Thymus (tissue), 11 donors: ENCODE data around the gene CTDSPL. TPM values are rescaled to one million over a fixed set of nuclear protein-coding genes. Genes with fewer than 3 reads are reported as not detected.
A peak's percentile ranks its signal among the peaks of the same experiment; 100 is the strongest.

ENCODE experiments used
- DNase-seq, 9 donors: peaks; one replicate each; pipeline ENCODE4 v3.0.0-alpha.2; 2013; ENCODE audit warnings: low spot score in 9 of 9, low read depth in 6 of 9, missing footprints in 1 of 9
- H3K27ac ChIP-seq, 2 donors: one replicate each; pipeline ENCODE4 v1.5.1; 2013; ENCODE audit warnings: control low read depth in 1 of 2, low read depth in 1 of 2, low read length in 1 of 2, mild to moderate bottlenecking in 1 of 2, moderate library complexity in 1 of 2
- H3K27me3 ChIP-seq, 2 donors: one replicate each; pipeline ENCODE4 v1.5.1; 2013; ENCODE audit warnings: low read length in 1 of 2; ENCODE audit not compliant: control insufficient read depth in 2 of 2, insufficient read depth in 1 of 2
- H3K36me3 ChIP-seq, 2 donors: one replicate each; pipeline ENCODE4 v1.5.1; 2013; ENCODE audit warnings: low read length in 1 of 2, mild to moderate bottlenecking in 1 of 2, moderate library complexity in 1 of 2; ENCODE audit not compliant: control insufficient read depth in 2 of 2, insufficient read depth in 2 of 2
- H3K4me1 ChIP-seq, 2 donors: one replicate each; pipeline ENCODE4 v1.5.1; 2013; ENCODE audit warnings: low read length in 2 of 2; ENCODE audit not compliant: control insufficient read depth in 2 of 2, insufficient read depth in 2 of 2
- H3K4me3 ChIP-seq, 2 donors: one replicate each; pipeline ENCODE4 v1.5.1; 2013; ENCODE audit warnings: low read length in 2 of 2, control low read depth in 1 of 2, mild to moderate bottlenecking in 1 of 2
- H3K9me3 ChIP-seq, 2 donors: one replicate each; pipeline ENCODE4 v1.5.1; 2013; ENCODE audit warnings: low read length in 1 of 2, mild to moderate bottlenecking in 1 of 2; ENCODE audit not compliant: control insufficient read depth in 2 of 2, insufficient read depth in 1 of 2
- WGBS: extraction: QIAGEN DNeasy Blood & Tissue Kit; methylation state at CpG from one replicate; pipeline ENCODE4 v1.1.7; 2013; 5-methylcytosine and 5-hydroxymethylcytosine counted together
- polyA plus RNA-seq: library from polyadenylated mRNA; stranded (reverse); fragments of 200-250 nt; gene quantifications from one replicate; pipeline ENCODE4 v1.2.3, GENCODE V29; 2013
- total RNA-seq: library from RNA; stranded (reverse); fragments of 120-200 nt; gene quantifications from one replicate; pipeline ENCODE4 v1.2.4, GENCODE V29; 2013
- donor health status: healthy.

CTDSPL gene
- total and polyA plus RNA-seq, 2 donors, result 4.4 to 6.5 TPM

DNA sequence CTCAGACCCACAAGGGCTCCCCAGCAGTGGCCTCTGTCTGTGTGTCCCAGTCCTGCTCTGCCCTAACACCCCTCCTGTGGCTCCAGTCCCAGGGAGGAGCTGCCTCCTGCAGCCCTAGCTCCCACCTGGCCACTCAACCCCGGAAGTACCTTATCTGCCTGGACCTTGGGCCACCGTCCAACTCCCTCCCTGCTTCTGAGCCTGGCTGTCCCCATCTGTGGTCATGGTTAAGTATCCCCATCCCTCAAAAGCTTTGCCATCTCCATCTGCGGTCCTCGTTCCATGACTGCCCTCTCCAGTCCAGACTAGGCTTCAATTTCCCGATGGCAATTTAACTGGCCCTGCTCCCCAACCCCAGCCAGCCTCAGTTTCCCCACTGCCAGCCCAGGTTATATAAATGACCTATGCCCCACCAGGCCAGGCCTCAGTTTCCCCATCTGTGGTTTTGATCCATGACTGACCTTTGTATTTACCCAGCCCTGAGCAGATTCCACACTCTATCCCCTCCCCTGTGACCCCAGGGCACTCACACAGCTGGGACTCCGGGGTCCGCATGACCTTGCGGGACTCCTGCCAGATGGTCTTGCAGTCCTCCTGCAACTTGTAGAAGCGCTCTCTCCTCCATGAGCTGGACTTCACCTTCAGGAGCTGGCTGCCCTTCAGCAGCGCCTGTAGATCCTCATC, 158.1 kb downstream of the CTDSPL start:
- peaks cover 20 to 23% of the 10 kb centered on the region in 2 donors for H3K36me3 ChIP-seq

DNA sequence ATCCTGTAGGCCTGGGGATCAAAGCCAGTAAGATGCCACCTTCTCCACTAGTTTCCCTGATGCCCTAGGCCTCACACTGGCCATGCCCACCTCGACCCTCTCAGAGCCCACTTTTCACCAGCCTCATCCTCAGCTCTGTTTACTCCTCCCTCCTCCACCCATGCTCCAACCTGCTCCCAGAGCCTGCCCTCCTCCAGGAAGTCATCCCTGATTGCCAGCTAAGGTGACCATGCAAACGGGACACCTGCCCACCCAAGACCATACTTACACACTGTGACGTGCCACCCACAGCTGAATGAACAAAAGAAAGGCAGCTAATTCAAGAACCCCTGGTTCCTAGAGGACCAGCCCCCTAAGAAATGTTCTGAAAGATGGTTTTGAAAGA, 158.7 kb downstream of the CTDSPL start:
- no peaks in the 10 kb centered on the region for H3K27me3 ChIP-seq
- H3K27ac ChIP-seq, result no peak overlapping the region
- H3K36me3 ChIP-seq, result peaks cover 20 to 23% of the 10 kb centered on the region in 2 donors
- 90% methylated on average over 3 of the region's 3 CpGs for WGBS
- DNase-seq, result no peak
- H3K9me3 ChIP-seq, result peaks cover 4 to 12% of the 10 kb centered on the region in 2 donors
- H3K4me3 ChIP-seq, result no peak overlapping the region
- H3K4me1 ChIP-seq, result peaks cover 5 to 11% of the 10 kb centered on the region in 2 donors

More for the DNA sequence above, 158.1 kb downstream of the CTDSPL start:
- Histone ChIP-seq H3K9me3 (peaks cover 4 to 12% of the 10 kb centered on the region in 2 donors), H3K4me1 (peaks cover 4 to 9% of the 10 kb centered on the region in 2 donors), H3K4me3 (no peak overlapping the region), H3K27me3 (no peaks in the 10 kb centered on the region), H3K27ac (no peak overlapping the region)
- WGBS, result 96% methylated on average over 10 of the region's 10 CpGs
- no peak for DNase-seq

DNA sequence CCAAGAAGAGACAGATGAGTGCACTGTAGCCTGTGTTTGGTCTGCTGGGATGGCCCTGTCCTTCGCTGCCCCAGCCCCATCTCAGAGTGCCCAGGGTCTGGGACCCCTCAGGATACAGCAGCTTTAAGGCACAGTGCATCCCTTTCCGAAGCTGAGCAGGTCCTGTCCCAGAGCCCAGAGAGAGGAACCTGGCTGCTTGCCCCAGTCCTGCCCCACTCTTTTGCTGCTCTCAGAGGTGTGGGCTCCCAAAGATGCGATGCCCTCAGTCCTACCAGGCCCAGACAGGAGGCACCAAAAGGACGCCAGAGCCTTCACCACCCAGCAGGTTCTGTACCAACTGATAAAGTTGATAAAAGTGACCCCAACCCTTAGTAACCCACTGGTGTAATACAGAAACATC, 159.5 kb downstream of the CTDSPL start:
- Histone ChIP-seq H3K27ac (no peak overlapping the region), H3K4me1 (peaks cover 11 to 16% of the 10 kb centered on the region in 2 donors)
- DNase-seq, result no peak

DNA sequence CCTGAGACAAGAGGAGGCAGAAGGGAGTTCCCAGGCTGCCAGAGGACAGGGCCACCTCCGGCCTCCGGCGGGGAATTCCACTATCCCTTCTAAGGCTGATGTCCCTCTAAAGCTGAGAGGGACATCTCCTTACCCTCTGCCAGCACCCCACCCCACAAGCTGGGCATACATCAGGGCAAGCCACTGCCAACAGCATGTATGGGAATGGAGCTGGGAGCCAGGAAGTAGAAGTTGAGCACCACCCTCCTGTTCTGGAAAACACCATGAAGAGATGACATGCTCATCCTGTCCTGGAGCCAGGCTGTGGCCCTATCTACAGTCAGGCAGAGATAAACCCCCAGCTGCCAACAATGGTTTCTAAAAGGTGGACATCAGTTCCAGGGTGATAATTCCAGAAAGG, 160.6 kb downstream of the CTDSPL start:
- Histone ChIP-seq H3K27me3 (peaks cover 0 to 13% of the 10 kb centered on the region in 2 donors), H3K4me3 (no peak overlapping the region), H3K4me1 (peaks cover 11 to 16% of the 10 kb centered on the region in 2 donors), H3K9me3 (no peaks in the 10 kb centered on the region), H3K36me3 (peaks cover 6 to 8% of the 10 kb centered on the region in 2 donors), H3K27ac (no peak overlapping the region)
- 67% methylated on average over 3 of the region's 3 CpGs for WGBS
- no peak for DNase-seq

More for the DNA sequence above, 159.5 kb downstream of the CTDSPL start:
- Histone ChIP-seq H3K4me3 (no peak overlapping the region), H3K27me3 (peaks cover 0 to 2% of the 10 kb centered on the region in 2 donors), H3K36me3 (peaks cover 12 to 16% of the 10 kb centered on the region in 2 donors), H3K9me3 (peaks cover 3 to 7% of the 10 kb centered on the region in 2 donors)
- 88% methylated on average over 4 of the region's 4 CpGs for WGBS

DNA sequence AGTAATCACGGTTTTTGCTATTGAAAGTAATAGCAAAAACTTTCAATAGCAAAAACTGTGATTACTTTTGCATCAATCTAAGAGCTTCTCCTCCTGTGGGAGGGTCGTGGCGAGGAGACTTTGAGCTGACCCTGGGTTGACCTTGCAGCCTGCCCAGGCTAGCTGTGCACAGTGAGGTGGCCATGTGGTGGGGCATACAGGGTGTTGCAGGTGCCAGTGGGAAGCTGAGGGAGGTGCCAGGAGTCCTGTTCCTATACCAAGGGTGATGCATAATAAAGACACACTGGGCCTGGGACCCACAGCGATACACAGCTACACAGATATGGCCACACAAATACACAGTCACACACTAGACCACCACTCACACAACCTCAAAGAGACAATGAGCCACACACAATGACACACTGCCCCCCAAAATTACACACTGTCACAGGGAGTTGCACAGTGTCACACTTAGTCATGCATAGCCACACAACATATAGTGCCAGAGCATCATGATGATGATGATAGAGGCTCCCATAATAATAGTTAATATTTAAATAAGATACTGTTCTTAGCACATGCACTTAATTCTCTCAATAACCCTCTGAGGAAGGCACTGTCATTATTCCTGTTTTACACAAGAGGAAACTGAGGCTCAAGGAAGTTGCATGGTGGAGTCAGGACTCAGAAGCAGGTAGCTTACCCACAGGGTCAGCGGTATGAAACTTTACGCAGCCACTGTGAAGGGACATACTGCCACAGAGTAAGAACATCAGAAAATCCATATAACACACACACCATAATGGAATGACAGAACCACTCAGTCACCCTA, 161.4 kb downstream of the CTDSPL start:
- peaks cover 11 to 16% of the 10 kb centered on the region in 2 donors for H3K4me1 ChIP-seq
- 98% methylated on average over 6 of the region's 6 CpGs for WGBS
- H3K27ac ChIP-seq, result peak overlapping the region in 1 of 2 donors; percentile 91
- peaks cover 4 to 21% of the 10 kb centered on the region in 2 donors for H3K27me3 ChIP-seq
- DNase-seq, result no peak
- no peaks in the 10 kb centered on the region for H3K9me3 ChIP-seq
- peaks cover 0 to 3% of the 10 kb centered on the region in 2 donors for H3K36me3 ChIP-seq
- peak overlapping the region; percentile 66 to 72 for H3K4me3 ChIP-seq

DNA sequence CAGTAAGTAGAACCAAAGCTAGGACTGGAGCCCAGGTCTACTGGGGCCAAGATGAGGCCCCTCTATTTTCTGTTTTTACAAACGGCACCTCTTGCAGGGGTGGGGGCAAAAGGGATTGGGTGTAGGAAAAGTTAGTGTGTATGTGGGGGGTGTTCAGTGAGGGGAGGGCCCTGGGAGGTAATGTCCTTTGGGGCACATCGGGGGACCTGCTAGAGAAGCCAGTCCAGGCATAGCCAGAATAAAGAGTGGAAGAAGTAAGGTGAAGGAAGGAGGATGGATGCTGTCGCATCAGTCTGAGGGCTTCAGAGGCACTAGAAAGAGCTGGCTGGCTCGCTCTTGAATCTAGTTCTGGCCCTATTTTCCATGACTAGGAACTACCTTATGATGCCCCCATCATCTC, 165.2 kb downstream of the CTDSPL start:
- WGBS, result 73% methylated on average over 4 of the region's 4 CpGs
- Histone ChIP-seq H3K27me3 (peaks cover 31 to 58% of the 10 kb centered on the region in 2 donors), H3K4me1 (peaks cover 15 to 27% of the 10 kb centered on the region in 2 donors), H3K9me3 (peaks cover 0 to 9% of the 10 kb centered on the region in 2 donors), H3K27ac (no peak overlapping the region), H3K4me3 (no peak overlapping the region), H3K36me3 (no peaks in the 10 kb centered on the region)
- DNase-seq, result no peak

DNA sequence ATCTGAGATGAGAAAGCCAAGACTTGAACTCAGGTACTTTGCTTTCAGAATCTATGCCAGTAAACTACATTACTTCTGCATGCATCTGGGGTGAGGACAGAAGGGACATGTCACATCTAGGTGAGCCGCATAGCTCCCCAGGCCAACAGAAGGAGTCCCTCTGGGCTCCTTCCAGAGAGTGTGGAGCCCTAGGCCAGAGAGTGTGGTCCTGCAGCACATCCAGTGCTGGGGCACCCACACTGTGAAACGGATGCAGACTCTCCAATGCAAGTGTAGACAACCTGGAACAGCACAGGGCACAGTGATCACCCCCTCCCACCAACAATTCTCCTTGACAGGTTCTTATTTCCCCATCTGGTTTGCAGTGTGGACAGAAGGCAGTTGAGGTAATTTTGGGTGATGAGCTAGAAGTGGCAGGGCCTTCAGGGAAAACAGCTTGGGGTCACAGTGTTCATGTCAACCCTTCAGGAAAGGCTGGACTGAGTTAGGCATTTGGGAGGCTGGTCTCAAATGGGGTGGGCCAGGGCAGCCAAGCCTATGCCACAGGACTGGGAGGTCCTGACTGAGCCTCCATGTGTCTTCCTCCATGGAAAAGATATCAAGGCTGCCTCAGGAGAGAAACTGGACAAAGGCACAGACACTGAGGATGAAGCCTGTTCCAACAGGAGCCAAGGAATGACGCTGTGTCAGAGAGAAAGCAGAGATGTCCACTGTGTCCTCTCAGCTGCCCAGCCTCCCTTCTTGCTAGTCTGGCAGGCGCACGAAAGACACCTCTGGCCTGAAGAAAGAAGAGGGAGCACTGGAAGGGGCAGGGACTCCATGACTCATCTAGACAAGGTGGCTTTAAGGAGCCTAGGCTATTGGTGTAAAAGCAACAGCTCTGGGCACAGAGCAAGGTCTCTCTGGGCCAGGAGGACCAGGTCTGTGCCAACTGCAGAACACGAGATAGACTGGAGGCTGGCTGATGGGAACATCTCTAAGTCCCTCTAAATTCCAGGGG, 166.1 kb downstream of the CTDSPL start:
- Histone ChIP-seq H3K4me1 (peaks cover 15 to 27% of the 10 kb centered on the region in 2 donors), H3K36me3 (no peaks in the 10 kb centered on the region), H3K27me3 (peaks cover 31 to 67% of the 10 kb centered on the region in 2 donors), H3K9me3 (peaks cover 0 to 9% of the 10 kb centered on the region in 2 donors), H3K27ac (no peak overlapping the region), H3K4me3 (no peak overlapping the region)
- DNase-seq, result no peak
- 97% methylated on average over 6 of the region's 6 CpGs for WGBS

DNA sequence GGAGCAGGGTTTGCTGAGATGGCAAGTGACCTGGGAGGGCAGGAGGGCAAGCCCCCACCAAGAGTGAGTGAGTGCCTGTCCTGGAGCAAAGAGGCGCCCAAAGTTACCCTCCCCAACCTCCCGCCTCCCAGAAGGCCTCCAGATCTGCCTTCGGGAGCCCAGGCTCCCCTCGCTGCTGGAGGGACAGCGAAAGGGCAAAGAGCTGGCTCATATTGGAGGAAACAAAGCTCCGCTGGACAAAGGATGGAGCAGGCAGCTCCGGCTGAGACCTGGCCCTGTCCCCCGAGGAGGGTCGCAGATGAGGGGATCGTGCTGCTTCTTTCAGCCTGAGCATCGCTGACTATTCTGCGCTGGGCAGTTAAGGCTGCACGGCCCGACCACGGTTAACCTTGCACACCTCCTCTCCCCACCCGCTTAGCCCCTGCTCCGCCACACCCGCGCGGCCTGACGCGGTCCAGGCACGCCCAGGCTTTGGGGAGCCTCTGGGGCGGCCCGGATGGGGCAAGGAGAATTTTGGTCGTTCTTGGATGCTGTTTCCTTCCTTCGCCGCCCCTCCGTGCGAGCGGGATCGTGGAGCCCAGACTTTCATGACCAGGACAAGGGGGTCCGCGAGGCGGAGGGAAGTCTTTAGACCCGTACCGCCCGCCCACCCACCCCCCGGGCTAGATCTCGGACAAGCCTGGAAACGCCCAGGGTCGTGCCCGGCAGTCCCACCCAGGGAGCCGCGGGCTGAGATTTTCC, 167.1 kb downstream of the CTDSPL start:
- 33% methylated on average over 45 of the region's 45 CpGs for WGBS
- no peak for DNase-seq

More for the DNA sequence above, 167.1 kb downstream of the CTDSPL start:
- Histone ChIP-seq H3K4me3 (peak overlapping the region in 1 of 2 donors; percentile 47), H3K36me3 (no peaks in the 10 kb centered on the region), H3K27me3 (peaks cover 31 to 67% of the 10 kb centered on the region in 2 donors), H3K9me3 (peaks cover 0 to 9% of the 10 kb centered on the region in 2 donors), H3K27ac (no peak overlapping the region), H3K4me1 (peaks cover 11 to 23% of the 10 kb centered on the region in 2 donors)
